D721Med (cell line): ENCODE results near the gene FGR.
A peak's percentile ranks its signal among the peaks of the same experiment; 100 is the strongest.

Source experiments
- DNase-seq: peaks from one replicate; pipeline ENCODE4 v3.0.0; 2011; ENCODE audit warnings: low spot score; ENCODE audit not compliant: insufficient read length
- FAIRE-seq: peaks from 2 replicates; lab custom pipeline; 2011; peaks lifted over from hg19 to GRCh38; lab: Jason Lieb, UNC
- CTCF ChIP-seq: IDR thresholded peaks from 2 replicates; pipeline ENCODE4 v1.5.1; 2012; ENCODE audit warnings: mild to moderate bottlenecking, control low read depth; ENCODE audit not compliant: insufficient read depth; ENCODE audit errors: missing control alignments

Gene FGR

DNA sequence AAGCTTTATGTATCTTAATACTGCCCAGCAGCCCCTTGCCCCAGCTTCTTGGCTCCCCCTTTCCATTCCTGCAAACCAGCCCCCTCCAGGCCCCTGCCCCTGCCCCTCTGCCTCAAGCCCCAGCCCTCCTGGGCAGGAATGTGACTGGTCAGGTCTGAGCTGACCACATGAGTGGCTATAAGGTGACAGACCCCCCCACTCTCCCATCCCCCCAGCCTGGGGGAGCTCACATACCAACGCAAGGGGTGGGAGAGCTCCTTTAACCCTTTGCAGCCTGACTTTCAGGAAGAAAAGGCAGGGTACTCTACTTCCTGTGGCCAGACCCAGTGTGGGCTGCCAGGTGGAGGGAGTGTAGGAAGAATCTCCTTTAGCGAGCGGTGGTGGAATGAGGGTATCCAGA lies 64.2 kb downstream of the FGR start:
- FAIRE-seq: no peak
- no peak for DNase-seq
- no peak for TF ChIP-seq CTCF

DNA sequence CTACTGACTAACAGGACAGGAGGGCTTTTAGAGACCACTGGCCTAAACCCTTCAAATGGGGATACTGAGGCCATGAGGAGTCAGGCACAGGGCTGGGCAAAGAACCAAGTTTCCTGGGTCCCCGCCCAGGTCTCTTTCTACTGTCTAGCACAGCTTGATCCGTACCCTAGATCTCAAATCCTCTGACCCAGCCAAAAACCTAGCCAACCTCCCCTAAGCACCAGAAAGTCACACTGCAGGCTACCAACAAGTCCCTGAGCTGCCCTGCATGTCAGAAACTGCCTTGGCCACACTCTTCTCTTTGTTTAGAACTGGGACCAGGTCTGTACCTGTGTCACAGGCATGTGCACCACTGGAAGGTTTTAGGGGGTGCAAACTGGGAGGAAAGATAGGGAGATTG lies 64.6 kb downstream of the FGR start:
- FAIRE-seq: no peak
- TF ChIP-seq CTCF: no peak
- no peak for DNase-seq

GRCh38 chr1:27569506-27570291 lies 65.3 kb downstream of the FGR start:
- no peak for TF ChIP-seq CTCF
- no peak for DNase-seq
- FAIRE-seq: no peak

GRCh38 chr1:27569088-27569460 lies 65.9 kb downstream of the FGR start:
- FAIRE-seq (no peak), DNase-seq (no peak)
- no peak for TF ChIP-seq CTCF

- DNase-seq: peak; percentile 99
- no peak for FAIRE-seq
- peak; percentile 64 for TF ChIP-seq CTCF
Observed at GRCh38 chr1:27568300-27569087, 66.5 kb downstream of the FGR start.

- no peak for FAIRE-seq
- TF ChIP-seq CTCF: no peak
- no peak for DNase-seq
Observed at GRCh38 chr1:27567971-27568299, 67.0 kb downstream of the FGR start.

DNA sequence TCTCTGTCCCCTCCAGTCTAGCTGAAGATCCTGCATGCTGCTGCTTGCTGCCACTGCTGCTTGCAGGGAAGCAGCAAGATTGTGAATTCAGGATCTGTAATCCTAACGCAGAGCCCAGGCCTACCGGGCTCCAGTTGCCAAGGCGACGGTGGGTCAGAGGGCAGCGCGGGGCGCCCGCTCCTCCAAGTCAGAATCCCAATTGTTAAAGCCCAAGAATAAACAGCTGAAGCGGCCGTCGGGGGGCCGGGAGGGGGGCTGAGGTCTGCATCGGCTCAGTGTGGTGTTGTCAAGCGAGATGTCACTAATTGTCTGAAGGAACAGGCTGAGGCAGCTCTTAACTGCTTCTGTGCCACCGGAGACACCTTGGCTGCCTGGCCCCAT lies 67.8 kb downstream of the FGR start:
- no peak for FAIRE-seq
- TF ChIP-seq CTCF: no peak
- no peak for DNase-seq
